PFSK-1 (cell line): ENCODE measurements around the gene CD164L2.

Experiments
- FOXP2 ChIP-seq: optimal IDR thresholded peaks from 2 replicates; pipeline ENCODE3; 2011; ENCODE audit warnings: borderline replicate concordance, control low read depth, inconsistent platforms; ENCODE audit not compliant: insufficient read depth; ENCODE audit errors: extremely low read length, extremely low read depth
- POLR2AphosphoS5 ChIP-seq: IDR thresholded peaks from 2 replicates; pipeline ENCODE4 v1.6.1; 2012; ENCODE audit warnings: low read depth, mild to moderate bottlenecking, control low read depth, low read length, moderate library complexity
- SIN3A ChIP-seq: IDR thresholded peaks from 2 replicates; pipeline ENCODE4 v1.6.1; 2012; ENCODE audit warnings: mild to moderate bottlenecking, low read length, moderate library complexity, borderline replicate concordance; ENCODE audit not compliant: insufficient read depth
- TAF1 ChIP-seq: IDR thresholded peaks from 2 replicates; pipeline ENCODE4 v1.6.1; 2012; ENCODE audit warnings: low read length, control low read depth, borderline replicate concordance; ENCODE audit not compliant: insufficient read depth
- TF ChIP-seq, protein P1 (sequence below), 2 experiments: IDR thresholded peaks; 2 replicates each; pipeline versions ENCODE4 v1.6.1 to v1.8.0; 2011 to 2012; ENCODE audit warnings: low read depth in 2 of 2, low read length in 2 of 2, control low read depth in 1 of 2, inconsistent platforms in 1 of 2, mild to moderate bottlenecking in 1 of 2, moderate library complexity in 1 of 2; ENCODE audit not compliant: insufficient read depth in 1 of 2

The CD164L2 gene

DNA sequence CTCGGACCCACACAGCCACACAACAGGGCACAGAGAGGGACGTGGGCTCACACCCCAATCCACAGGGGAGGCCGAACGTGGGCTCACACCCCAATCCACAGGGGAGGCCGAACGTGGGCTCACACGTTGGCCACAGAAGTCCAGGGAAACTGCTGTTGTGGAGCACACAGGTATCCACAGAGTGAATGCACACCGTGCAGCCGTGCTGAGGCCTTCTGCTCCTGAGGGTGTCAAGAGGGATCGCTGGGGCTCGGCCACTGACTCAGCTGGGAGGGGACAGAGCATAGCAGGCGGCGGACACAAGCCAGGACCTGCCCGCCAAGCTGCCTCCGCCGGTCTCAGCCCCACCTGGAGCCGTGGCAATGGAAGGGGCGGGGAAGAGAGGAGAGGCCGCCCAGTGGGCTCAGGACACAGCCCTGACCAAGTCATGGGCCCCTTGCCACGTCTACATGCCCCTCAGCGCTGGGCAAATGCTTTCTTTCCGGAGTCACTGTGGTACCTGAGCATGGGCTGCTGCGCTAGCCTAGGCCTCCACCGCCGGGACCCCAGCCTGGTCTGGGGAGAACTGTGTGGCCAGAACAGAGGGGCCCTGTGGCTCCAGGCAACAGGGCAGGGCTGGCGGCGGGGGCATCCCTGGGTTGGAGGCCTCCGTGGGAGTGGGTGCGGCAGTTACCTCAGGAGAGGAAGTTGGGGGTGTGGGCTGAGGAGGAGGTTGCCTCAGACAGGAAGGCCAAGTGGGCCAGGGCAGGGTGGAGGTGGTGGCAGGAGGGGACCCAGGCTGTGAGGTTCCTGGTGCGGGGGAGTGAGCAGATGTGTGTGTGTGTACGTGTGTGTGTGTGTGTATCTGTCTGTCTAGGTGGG is 40.1 kb downstream of the CD164L2 start:
- TF ChIP-seq, protein P1, sequence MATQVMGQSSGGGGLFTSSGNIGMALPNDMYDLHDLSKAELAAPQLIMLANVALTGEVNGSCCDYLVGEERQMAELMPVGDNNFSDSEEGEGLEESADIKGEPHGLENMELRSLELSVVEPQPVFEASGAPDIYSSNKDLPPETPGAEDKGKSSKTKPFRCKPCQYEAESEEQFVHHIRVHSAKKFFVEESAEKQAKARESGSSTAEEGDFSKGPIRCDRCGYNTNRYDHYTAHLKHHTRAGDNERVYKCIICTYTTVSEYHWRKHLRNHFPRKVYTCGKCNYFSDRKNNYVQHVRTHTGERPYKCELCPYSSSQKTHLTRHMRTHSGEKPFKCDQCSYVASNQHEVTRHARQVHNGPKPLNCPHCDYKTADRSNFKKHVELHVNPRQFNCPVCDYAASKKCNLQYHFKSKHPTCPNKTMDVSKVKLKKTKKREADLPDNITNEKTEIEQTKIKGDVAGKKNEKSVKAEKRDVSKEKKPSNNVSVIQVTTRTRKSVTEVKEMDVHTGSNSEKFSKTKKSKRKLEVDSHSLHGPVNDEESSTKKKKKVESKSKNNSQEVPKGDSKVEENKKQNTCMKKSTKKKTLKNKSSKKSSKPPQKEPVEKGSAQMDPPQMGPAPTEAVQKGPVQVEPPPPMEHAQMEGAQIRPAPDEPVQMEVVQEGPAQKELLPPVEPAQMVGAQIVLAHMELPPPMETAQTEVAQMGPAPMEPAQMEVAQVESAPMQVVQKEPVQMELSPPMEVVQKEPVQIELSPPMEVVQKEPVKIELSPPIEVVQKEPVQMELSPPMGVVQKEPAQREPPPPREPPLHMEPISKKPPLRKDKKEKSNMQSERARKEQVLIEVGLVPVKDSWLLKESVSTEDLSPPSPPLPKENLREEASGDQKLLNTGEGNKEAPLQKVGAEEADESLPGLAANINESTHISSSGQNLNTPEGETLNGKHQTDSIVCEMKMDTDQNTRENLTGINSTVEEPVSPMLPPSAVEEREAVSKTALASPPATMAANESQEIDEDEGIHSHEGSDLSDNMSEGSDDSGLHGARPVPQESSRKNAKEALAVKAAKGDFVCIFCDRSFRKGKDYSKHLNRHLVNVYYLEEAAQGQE (IDR thresholded peaks at IDR 0.05; ENCODE audit: insufficient read depth in 1 of 2, low read depth in 2 of 2, low read length in 2 of 2), result no peak
- TF ChIP-seq POLR2AphosphoS5 (no peak), FOXP2 (no peak), SIN3A (no peak), TAF1 (no peak)

DNA sequence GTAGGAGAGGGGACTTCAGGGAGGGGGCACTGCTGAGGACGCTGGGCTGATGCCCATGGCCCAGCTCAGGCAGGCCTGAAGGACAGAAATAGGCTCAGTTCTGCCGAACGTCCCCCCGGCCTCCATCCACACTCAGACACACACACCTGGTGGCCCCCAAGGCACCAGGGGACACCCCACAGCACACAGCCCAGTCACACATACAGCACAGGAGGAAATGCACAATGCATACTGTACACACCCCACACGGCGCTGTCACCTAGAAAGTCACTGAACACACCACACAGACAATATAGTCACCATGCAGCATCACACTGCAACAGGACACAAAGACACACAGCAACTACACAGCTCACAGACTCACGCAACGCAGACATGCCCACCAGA is 40.7 kb downstream of the CD164L2 start:
- TF ChIP-seq FOXP2, result no peak
- no peak for TF ChIP-seq SIN3A
- TF ChIP-seq, protein P1 (IDR thresholded peaks at IDR 0.05; ENCODE audit: insufficient read depth in 1 of 2, low read depth in 2 of 2, low read length in 2 of 2), result no peak
- no peak for TF ChIP-seq TAF1
- TF ChIP-seq POLR2AphosphoS5, result no peak

DNA sequence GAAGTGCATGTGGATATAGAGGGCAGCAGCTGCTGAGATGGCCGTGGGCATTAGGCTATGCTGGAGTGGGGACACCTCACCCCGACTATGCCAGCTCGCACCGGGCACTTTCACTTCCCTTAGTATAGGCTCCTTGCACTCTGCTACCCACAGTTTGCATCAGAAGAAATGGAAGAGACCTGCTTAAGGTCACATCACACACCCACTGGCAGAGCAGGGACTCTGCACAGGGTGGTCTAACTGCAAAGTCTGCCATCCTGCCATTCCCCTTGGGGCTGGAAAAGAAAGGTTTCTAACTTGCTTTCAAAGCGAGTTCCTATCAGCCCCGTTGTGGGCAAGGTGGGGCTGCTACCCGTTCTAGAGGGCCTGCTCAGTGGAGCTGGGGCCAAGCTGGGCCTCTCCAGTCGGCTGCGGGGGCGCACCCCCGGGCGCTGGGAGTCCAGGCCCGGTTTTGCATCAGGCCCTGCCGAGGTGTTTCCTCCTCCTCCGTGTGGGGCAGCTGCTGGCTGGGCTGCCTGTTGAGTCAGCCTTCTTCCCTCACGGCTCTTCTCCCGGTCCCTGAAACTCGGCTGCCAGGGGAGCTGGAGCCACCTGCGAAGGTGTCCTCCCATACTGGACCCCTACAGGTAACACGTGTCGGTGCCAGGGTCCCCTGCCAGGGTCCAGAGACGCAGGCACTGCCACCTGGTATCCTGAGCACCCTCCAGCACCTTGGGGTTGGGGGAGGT is 41.4 kb downstream of the CD164L2 start, which contains the start of gene SYTL1:
SYTL1 (plus strand) TSS at position 498 of the 728 bp plus-strand sequence. CDS start 3,313 bp downstream, outside the sequence.
- TF ChIP-seq FOXP2 (peak; percentile 38), SIN3A (no peak), POLR2AphosphoS5 (no peak)
- TF ChIP-seq, protein P1 (IDR thresholded peaks at IDR 0.05; ENCODE audit: insufficient read depth in 1 of 2, low read depth in 2 of 2, low read length in 2 of 2), result no peak

DNA sequence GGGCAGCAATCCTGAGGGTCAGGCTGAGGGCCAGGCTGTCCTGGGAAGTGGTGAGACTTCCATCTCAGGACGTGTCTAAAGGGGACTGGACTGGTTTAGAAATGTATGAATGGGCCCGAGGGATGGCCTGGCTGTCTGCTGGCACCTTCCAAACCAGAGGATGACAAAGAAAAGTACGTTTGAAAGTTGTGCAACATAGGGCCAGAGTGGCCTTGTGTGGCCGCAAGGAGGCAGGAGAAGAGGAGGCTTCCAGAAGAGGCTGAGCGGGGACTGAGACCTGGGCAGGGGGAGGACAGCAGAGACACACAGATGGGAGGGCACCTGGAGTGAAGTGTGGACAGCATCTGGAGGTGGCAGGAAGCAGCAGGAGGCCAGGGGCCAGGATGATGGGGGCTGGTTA is 43.9 kb downstream of the CD164L2 start:
- TF ChIP-seq, protein P1 (IDR thresholded peaks at IDR 0.05; ENCODE audit: insufficient read depth in 1 of 2, low read depth in 2 of 2, low read length in 2 of 2), result no peak
- no peak for TF ChIP-seq POLR2AphosphoS5
- TF ChIP-seq SIN3A, result no peak
- no peak for TF ChIP-seq FOXP2
- no peak for TF ChIP-seq TAF1
